Measurements from ENCODE around the gene COPS9.

DNA sequence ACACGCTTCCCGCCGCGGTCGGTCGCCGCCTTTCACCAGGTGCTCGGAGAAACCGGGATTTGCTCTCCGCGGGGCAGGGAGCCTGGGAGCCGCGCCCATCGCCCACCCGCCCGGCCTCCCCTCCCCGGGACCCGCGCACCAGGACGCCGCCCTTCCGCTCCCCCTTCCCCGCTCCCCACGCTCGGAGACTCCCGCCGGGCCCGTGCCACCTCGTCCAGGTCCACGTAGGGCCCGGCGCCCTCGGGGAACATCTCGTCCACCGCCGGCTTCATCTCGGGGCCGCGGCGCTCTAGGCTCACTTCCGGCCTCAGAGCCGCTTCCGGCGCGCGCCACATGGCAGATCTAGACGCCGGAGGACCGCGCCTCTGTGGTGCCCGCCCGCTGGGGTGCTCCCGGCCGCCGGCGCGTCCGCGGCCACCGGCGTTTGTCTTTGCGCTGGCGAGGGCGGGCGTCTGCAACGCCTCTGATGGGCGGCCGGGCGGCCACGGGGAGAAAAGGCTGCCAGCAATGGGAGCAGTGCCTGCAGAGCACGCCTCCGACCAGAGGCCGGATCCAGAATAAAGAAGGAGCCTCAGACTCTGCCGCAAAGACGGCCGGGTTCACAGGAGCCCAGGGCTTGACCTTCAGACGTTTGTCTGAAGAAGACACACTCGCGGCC, at the start of gene COPS9:
- TF ChIP-seq, protein P1, sequence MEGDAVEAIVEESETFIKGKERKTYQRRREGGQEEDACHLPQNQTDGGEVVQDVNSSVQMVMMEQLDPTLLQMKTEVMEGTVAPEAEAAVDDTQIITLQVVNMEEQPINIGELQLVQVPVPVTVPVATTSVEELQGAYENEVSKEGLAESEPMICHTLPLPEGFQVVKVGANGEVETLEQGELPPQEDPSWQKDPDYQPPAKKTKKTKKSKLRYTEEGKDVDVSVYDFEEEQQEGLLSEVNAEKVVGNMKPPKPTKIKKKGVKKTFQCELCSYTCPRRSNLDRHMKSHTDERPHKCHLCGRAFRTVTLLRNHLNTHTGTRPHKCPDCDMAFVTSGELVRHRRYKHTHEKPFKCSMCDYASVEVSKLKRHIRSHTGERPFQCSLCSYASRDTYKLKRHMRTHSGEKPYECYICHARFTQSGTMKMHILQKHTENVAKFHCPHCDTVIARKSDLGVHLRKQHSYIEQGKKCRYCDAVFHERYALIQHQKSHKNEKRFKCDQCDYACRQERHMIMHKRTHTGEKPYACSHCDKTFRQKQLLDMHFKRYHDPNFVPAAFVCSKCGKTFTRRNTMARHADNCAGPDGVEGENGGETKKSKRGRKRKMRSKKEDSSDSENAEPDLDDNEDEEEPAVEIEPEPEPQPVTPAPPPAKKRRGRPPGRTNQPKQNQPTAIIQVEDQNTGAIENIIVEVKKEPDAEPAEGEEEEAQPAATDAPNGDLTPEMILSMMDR (conservative IDR thresholded peaks at IDR 0.05), result no peak
- TF ChIP-seq EZH2 (IDR thresholded peaks at IDR 0.05; ENCODE audit: low read depth), result no peak
